Common myeloid progenitor, CD34-positive (primary cell): Measurements from ENCODE around the gene EXD3.
A peak's percentile ranks its signal among the peaks of the same experiment; 100 is the strongest.

Experiments used
- CTCF ChIA-PET: fragments of 350-600 bp; sonication (Branson Sonifier 250); formaldehyde crosslinking; loops from one replicate; lab custom pipeline; 2021; ENCODE audit warnings: antibody characterized with exemption; lab: Charles Lee
- POLR2A ChIA-PET: fragments of 350-600 bp; sonication (Branson Sonifier 250); formaldehyde crosslinking; loops from one replicate; lab custom pipeline; 2021; ENCODE audit warnings: antibody characterized with exemption; lab: Charles Lee
- DNase-seq, 3 donors: peaks; one replicate each; pipeline versions ENCODE4 v3.0.0 to v3.0.0-alpha.2; 2013
- H3K27ac ChIP-seq, 2 experiments: 1 replicate in 1 of 2; 2 replicates in 1 of 2; pipeline ENCODE4 v1.7.0; 2013; ENCODE audit warnings: inconsistent platforms in 2 of 2, low read length in 2 of 2, mild to moderate bottlenecking in 2 of 2, low read depth in 1 of 2, moderate library complexity in 1 of 2; ENCODE audit not compliant: severe bottlenecking in 2 of 2, insufficient read depth in 1 of 2, poor library complexity in 1 of 2
- H3K27me3 ChIP-seq, 5 experiments: replicated peaks in 2 of 5; 1 replicate in 3 of 5; 2 replicates in 2 of 5; pipeline versions ENCODE4 v1.6.1 to v1.7.0; 2013; ENCODE audit warnings: low read length in 4 of 5, mild to moderate bottlenecking in 2 of 5, moderate library complexity in 2 of 5, inconsistent platforms in 1 of 5; ENCODE audit not compliant: insufficient read depth in 5 of 5, control insufficient read depth in 4 of 5
- H3K36me3 ChIP-seq, 4 experiments: 1 replicate in 2 of 4; 2 replicates in 2 of 4; pipeline versions ENCODE4 v1.6.1 to v1.7.0; 2013; ENCODE audit warnings: low read length in 3 of 4, control low read depth in 1 of 4, mild to moderate bottlenecking in 1 of 4; ENCODE audit not compliant: control insufficient read depth in 4 of 4, insufficient read depth in 4 of 4
- H3K4me1 ChIP-seq, 4 experiments: 1 replicate in 3 of 4; 2 replicates in 1 of 4; pipeline versions ENCODE4 v1.6.1 to v1.7.1; 2013; ENCODE audit warnings: low read length in 3 of 4, mild to moderate bottlenecking in 3 of 4, control low read depth in 1 of 4, inconsistent platforms in 1 of 4, moderate library complexity in 1 of 4; ENCODE audit not compliant: control insufficient read depth in 4 of 4, insufficient read depth in 4 of 4; ENCODE audit errors: control extremely low read depth in 1 of 4
- H3K4me3 ChIP-seq, 7 experiments: 1 replicate in 4 of 7; 2 replicates in 3 of 7; pipeline versions ENCODE4 v1.5.1 to v1.7.0; 2013; ENCODE audit warnings: mild to moderate bottlenecking in 7 of 7, low read length in 6 of 7, moderate library complexity in 6 of 7, inconsistent platforms in 2 of 7, low read depth in 2 of 7, control low read depth in 1 of 7; ENCODE audit not compliant: insufficient read depth in 4 of 7, control insufficient read depth in 1 of 7; ENCODE audit errors: extremely low read depth in 1 of 7
- H3K9me3 ChIP-seq, 5 experiments: 1 replicate in 4 of 5; 2 replicates in 1 of 5; pipeline versions ENCODE4 v1.6.1 to v1.7.1; 2013; ENCODE audit warnings: low read length in 4 of 5, mild to moderate bottlenecking in 2 of 5, inconsistent platforms in 1 of 5, low read depth in 1 of 5, moderate library complexity in 1 of 5; ENCODE audit not compliant: control insufficient read depth in 4 of 5, insufficient read depth in 2 of 5; ENCODE audit errors: control extremely low read depth in 1 of 5
- WGBS: methylation state at CpG from one replicate; pipeline ENCODE4 v1.1.5; 2013; ENCODE audit not compliant: insufficient coverage; 5-methylcytosine and 5-hydroxymethylcytosine counted together

EXD3 gene

GRCh38 chr9:137299938-137300337 is 123.0 kb downstream of the EXD3 start:
- Histone ChIP-seq H3K4me1 (peaks cover 5 to 62% (median 58%) of the 10 kb centered on the region in 4 experiments), H3K27me3 (peaks cover 0 to 17% (median 3%) of the 10 kb centered on the region in 5 experiments), H3K27ac (peak overlapping the region in 1 of 2 experiments; percentile 25), H3K4me3 (peak overlapping the region in 2 of 7 experiments; percentile 16 to 69), H3K36me3 (no peaks in the 10 kb centered on the region), H3K9me3 (no peaks in the 10 kb centered on the region)
- ChIA-PET POLR2A (no interaction called here), CTCF (interaction anchor here (0.9 kb wide), 1 partner anchor 109 kb away, joined by 3 read pairs; no protein-coding TSS in a partner anchor)
- DNase-seq: no peak
- 91% methylated on average over 10 of the region's 16 CpGs for WGBS

- Histone ChIP-seq H3K4me3 (no peak overlapping the region), H3K27me3 (peaks cover 0 to 17% (median 3%) of the 10 kb centered on the region in 5 experiments), H3K9me3 (no peaks in the 10 kb centered on the region), H3K36me3 (no peaks in the 10 kb centered on the region), H3K4me1 (peaks cover 5 to 57% (median 55%) of the 10 kb centered on the region in 4 experiments), H3K27ac (no peak overlapping the region)
- ChIA-PET CTCF (interaction anchor here (1.6 kb wide), 1 partner anchor 12 kb away, joined by 4 read pairs; no protein-coding TSS in a partner anchor), POLR2A (no interaction called here)
- 95% methylated on average over 9 of the region's 10 CpGs for WGBS
- no peak for DNase-seq
These were observed 123.8 kb downstream of the EXD3 start for GRCh38 chr9:137299203-137299565.

- no peaks in the 10 kb centered on the region for H3K36me3 ChIP-seq
- POLR2A ChIA-PET: no interaction called here
- 98% methylated on average over 24 of the region's 24 CpGs for WGBS
- H3K9me3 ChIP-seq: no peaks in the 10 kb centered on the region
- H3K4me3 ChIP-seq: no peak overlapping the region
- peaks cover 0 to 17% (median 3%) of the 10 kb centered on the region in 5 experiments for H3K27me3 ChIP-seq
- H3K4me1 ChIP-seq: peaks cover 5 to 54% (median 53%) of the 10 kb centered on the region in 4 experiments
- CTCF ChIA-PET: interaction anchor here (1.6 kb wide), 1 partner anchor 12 kb away, joined by 4 read pairs; no protein-coding TSS in a partner anchor
- no peak overlapping the region for H3K27ac ChIP-seq
- DNase-seq: no peak
These were observed 124.4 kb downstream of the EXD3 start for GRCh38 chr9:137298401-137299202.

- DNase-seq: no peak
- peaks cover 5 to 48% (median 47%) of the 10 kb centered on the region in 4 experiments for H3K4me1 ChIP-seq
- WGBS: 88% methylated on average over 7 of the region's 7 CpGs
- no peaks in the 10 kb centered on the region for H3K36me3 ChIP-seq
- no peaks in the 10 kb centered on the region for H3K9me3 ChIP-seq
- ChIA-PET POLR2A (no interaction called here), CTCF (interaction anchor here (1.5 to 1.6 kb wide), 2 partner anchors 11 to 24 kb away, joined by 4 to 6 read pairs; no protein-coding TSS in a partner anchor)
- peaks cover 0 to 17% (median 3%) of the 10 kb centered on the region in 5 experiments for H3K27me3 ChIP-seq
- no peak overlapping the region for H3K4me3 ChIP-seq
- no peak overlapping the region for H3K27ac ChIP-seq
These were observed 125.0 kb downstream of the EXD3 start for GRCh38 chr9:137297966-137298365.

GRCh38 chr9:137296670-137297664 is 126.0 kb downstream of the EXD3 start:
- ChIA-PET CTCF (interaction anchor here (1.3 to 1.5 kb wide), 3 partner anchors 20 to 145 kb away, joined by 4 to 6 read pairs (median 5); no protein-coding TSS in a partner anchor), POLR2A (no interaction called here)
- peak in 1 of 3 donors; percentile 61 for DNase-seq
- H3K4me3 ChIP-seq: no peak overlapping the region
- WGBS: 66% methylated on average over 11 of the region's 24 CpGs
- H3K4me1 ChIP-seq: peaks cover 5 to 42% (median 42%) of the 10 kb centered on the region in 4 experiments
- no peaks in the 10 kb centered on the region for H3K36me3 ChIP-seq
- H3K27ac ChIP-seq: no peak overlapping the region
- H3K27me3 ChIP-seq: peaks cover 0 to 17% (median 3%) of the 10 kb centered on the region in 5 experiments
- no peaks in the 10 kb centered on the region for H3K9me3 ChIP-seq

- Histone ChIP-seq H3K27me3 (peaks cover 0 to 14% (median 0%) of the 10 kb centered on the region in 5 experiments), H3K9me3 (no peaks in the 10 kb centered on the region), H3K4me1 (peaks cover 5 to 36% (median 35%) of the 10 kb centered on the region in 4 experiments), H3K36me3 (no peaks in the 10 kb centered on the region), H3K4me3 (peak overlapping the region; percentile 23 to 69 (median 56)), H3K27ac (no peak overlapping the region)
- CTCF ChIA-PET: interaction anchor here (1.3 to 1.5 kb wide), 3 partner anchors 21 to 146 kb away, joined by 4 to 6 read pairs (median 5); no protein-coding TSS in a partner anchor
- POLR2A ChIA-PET: no interaction called here
- WGBS: 22% methylated on average over 59 of the region's 78 CpGs
- DNase-seq: no peak
These were observed 126.9 kb downstream of the EXD3 start for GRCh38 chr9:137295849-137296669.
